ENCODE results near the gene ARHGEF39.
A peak's percentile ranks its signal among the peaks of the same experiment; 100 is the strongest.

The ARHGEF39 gene

DNA sequence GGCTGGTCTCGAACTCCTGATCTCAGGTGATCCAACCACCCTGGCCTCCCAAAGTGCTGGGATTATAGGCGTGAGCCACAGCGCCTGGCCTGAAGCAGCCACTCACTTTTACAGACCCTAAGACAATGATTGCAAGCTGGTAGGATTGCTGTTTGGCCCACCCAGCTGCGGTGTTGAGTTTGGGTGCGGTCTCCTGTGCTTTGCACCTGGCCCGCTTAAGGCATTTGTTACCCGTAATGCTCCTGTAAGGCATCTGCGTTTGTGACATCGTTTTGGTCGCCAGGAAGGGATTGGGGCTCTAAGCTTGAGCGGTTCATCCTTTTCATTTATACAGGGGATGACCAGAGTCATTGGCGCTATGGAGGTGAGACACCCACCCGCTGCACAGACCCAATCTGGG is 10.2 kb upstream of the ARHGEF39 start:
- no peak for DNase-seq (ENCODE audit: low spot score)

DNA sequence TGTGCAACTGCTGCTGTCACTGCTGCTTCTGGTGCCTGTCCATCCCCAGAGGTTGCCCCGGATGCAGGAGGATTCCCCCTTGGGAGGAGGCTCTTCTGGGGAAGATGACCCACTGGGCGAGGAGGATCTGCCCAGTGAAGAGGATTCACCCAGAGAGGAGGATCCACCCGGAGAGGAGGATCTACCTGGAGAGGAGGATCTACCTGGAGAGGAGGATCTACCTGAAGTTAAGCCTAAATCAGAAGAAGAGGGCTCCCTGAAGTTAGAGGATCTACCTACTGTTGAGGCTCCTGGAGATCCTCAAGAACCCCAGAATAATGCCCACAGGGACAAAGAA is 9.0 kb upstream of the ARHGEF39 start:
- DNase-seq (ENCODE audit: low spot score), result no peak

DNA sequence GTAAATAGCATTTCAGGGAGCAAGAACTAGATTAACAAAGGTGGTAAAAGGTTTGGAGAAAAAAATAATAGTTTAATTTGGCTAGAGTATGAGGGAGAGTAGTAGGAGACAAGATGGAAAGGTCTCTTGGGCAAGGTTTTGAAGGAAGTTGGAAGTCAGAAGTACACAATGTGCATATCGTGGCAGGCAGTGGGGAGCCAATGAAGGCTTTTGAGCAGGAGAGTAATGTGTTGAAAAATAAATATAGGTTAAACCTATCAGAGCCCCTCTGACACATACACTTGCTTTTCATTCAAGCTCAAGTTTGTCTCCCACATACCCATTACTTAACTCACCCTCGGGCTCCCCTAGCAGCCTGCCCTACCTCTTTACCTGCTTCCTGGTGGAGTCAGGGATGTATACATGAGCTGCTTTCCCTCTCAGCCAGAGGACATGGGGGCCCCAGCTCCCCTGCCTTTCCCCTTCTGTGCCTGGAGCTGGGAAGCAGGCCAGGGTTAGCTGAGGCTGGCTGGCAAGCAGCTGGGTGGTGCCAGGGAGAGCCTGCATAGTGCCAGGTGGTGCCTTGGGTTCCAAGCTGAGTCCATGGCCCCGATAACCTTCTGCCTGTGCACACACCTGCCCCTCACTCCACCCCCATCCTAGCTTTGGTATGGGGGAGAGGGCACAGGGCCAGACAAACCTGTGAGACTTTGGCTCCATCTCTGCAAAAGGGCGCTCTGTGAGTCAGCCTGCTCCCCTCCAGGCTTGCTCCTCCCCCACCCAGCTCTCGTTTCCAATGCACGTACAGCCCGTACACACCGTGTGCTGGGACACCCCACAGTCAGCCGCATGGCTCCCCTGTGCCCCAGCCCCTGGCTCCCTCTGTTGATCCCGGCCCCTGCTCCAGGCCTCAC is 8.4 kb upstream of the ARHGEF39 start, which contains the start of gene CA9:
Gene CA9, plus strand, starts transcription at position 797 of the 893 bp plus-strand sequence. Its CDS starts 32 bp downstream, at position 829.
- no peak for DNase-seq (ENCODE audit: low spot score)

DNA sequence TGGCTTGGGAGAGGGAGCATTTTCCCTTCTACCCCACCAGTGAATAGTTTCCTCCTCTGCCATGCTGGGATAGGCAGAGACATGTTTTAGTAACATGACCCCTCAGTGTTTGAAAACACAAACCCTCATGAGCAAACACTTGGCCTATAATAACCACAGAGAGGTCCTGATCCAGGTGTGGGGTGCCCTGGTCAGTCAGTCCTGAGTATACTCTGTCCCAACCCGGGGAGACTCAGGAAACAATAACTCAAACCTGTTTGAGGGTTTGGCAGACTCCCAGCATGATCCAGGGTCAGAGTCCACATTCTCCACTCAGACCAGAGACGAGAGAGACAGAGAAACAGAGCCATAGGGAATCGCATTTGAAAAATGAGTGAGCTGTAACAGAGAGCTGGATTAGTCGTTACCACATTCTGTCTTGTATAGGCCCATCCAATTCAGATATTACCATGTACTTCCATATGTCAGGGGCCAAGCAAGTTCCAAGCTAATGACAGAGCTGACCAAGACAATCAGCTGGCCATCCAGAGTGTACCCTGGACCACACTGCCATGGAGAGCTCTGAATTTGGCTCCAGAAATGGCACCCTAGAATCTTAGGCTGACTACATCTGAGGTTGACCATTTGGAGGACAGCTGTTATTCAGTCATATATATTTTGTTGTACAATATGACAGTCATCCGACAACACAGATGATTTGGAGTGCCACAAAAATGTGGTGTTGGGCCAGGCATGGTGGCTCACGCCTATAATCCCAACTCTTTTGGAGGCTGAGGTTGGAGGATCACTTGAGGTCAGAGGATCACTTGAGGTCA is 4.5 kb upstream of the ARHGEF39 start:
- no peak for DNase-seq (ENCODE audit: low spot score)

DNA sequence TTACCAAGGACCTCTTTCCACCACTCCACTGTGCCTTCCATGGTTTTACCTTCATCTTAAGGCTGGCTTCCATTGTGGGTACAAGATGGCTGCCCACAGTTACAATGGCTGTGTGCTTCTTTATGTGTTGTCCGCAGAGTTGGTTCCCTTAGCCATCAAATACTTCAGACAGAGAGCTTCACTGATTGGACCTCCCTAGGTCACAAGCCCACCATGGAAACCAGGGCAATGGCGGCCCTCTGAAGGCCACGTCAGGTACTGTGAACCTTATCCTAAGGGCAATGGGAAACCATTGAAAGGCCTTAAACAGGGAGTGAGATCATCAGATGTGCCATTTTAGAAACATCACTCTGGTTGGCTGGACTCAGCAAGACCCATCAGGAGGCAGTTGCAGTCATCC is 2.9 kb upstream of the ARHGEF39 start:
- no peak for DNase-seq (ENCODE audit: low spot score)

DNA sequence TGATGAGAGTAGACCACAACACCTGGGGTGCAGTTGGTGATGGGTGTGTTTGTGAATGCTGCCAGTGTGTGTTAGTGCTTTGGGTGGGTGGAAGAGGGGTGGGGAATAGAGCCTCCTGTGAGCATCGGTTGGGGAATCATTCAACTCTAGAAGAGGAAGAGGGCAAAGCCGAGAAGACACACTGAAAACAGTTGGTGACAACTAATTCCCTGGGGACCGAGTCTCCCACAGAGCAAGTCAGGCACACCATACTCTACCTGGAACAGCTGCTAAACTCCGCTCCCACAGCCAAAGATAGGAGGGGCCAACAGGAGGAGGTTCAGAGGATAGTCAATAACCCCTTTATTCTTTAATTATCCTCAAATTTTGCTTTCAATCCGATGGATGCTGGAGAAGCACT is 1.6 kb upstream of the ARHGEF39 start:
- no peak for DNase-seq (ENCODE audit: low spot score)

DNA sequence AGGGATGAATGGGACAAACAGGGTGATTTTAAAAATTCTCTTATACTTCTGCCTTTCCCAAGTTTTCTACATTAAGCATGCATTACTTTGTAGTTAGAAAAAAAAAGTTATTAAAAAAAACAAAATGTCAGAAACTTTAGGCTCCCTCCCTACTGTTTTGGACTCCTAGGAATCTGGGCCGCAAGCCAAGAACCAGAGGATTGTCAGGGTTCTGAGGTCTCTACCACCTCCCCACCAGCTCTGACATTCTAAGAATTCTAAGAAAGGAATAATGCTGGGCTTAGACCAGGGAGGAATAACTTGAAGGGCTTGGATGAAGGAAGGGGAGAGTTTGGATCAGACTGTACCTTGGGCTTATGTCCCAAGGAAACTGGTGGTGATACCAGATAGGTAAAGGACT is 1.1 kb upstream of the ARHGEF39 start:
- no peak for DNase-seq (ENCODE audit: low spot score)

DNA sequence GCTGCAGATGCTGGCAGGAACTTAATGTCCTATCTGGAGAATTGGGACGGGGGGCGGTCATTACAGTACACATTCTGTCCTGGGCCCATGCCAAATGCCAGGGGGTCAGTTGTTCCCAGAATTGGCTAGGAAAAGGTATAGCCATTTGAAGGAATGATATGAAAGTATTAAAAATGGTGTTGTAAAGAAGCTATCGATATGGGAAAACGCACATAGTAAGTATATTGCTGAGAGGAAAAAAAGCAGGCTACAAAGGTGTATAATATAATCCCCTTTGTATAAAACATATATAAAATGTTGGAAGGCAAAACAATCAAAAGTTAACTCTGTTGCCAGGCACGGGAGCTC is 450 bp upstream of the ARHGEF39 start:
- no peak for DNase-seq (ENCODE audit: low spot score)

DNA sequence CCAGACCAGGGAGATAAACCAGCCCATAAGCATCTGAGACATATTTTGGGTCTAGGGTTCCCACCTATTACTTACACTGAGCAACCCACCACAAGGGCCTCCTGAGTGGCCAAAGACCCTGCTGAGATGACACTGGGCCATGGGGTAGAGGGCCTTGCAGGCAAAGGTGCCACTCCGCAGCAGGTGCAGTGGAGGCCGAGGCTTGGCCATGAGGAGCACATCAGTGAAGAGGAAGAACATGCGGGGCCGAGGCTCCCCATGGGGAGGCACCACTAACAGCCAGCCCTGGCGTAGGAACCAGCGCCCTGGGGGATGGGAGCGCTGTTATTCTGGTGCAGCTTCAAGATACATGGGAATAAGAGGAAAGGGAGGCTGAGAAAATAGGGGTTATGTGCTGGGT is 2.6 kb downstream of the ARHGEF39 start:
- DNase-seq (ENCODE audit: low spot score), result no peak

DNA sequence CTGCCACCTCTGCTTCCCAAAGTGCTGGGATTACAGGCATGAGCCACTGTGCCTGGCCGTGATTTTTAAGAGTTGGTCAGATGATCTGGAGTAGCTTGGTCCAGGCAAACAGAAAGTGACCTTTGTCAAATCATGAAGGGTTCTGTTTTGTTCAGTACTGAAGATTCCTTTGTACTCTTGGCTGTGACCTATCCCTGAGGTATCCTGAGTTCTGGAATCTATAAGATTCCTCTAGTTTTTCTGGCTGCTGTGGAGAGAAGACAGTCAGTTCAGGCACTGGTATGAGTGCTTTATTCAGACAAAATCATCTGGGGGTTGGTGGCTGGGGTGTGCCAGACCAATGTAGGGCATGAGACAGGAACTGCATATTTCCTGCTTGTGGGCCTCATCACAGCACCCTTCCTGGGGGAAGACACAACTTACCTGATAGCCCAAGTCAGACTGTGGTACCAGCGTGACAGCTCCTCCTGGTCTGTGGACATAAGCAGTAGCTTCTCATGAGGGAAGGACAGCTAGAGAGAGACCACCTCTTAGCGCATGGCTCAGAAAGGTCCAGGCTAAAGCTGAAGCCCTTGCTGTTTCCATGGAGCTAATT is 3.1 kb downstream of the ARHGEF39 start:
- no peak for DNase-seq (ENCODE audit: low spot score)

DNA sequence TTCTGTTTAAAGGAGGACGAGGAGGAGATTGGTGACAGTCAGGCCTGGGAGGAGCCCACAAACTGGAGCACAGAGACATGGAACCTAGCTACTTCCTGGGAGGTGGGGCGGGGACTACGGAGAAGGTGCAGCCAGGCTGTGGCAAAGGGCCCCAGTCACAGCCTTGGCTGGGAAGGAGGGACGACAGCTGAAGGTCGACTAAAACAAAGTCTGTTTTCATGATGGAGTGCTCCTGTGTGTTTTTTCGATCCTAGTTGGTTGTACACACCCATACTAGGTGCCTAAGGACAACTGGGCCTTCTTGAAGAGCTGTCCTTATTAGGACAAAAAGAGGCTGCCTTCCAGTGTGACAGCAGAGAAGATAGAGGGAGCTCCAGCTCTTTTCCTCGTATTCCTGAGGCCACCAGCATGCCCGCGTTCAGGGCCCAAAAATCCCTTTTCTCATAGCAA is 4.0 kb downstream of the ARHGEF39 start:
- DNase-seq (ENCODE audit: low spot score), result no peak

DNA sequence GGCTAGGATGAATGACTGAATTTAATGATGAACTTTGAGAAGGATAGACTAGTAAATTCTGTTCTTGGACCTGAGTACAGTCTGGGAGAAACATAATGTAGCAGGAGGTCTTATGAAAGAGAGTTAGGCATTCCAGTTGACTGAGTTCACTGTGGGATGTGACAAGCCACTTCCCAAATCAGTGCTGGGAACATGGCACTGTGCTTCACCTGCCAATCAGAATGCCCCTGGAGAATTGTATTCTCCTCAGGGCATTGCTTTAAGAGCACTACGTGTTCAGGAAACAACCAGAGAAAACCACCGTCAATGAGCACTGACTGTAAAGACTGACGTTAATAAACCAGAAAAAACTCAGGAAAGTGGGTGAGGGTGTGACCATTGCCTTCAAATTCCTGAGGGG is 5.7 kb downstream of the ARHGEF39 start:
- DNase-seq (ENCODE audit: low spot score), result no peak

DNA sequence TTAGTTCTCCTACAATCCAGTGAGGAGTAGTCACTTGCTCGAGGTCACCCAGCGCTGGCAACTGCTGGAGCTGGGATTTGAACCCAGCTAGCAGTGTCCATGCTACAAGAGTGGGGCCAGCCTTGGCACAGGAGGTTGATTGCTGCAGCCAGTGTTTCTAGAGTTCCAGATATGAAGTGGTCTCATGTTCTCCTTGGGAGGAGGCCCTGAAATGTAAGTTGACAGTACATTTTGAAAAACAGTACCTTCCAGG is 6.1 kb downstream of the ARHGEF39 start:
- peak; percentile 28 for DNase-seq (ENCODE audit: low spot score)

DNA sequence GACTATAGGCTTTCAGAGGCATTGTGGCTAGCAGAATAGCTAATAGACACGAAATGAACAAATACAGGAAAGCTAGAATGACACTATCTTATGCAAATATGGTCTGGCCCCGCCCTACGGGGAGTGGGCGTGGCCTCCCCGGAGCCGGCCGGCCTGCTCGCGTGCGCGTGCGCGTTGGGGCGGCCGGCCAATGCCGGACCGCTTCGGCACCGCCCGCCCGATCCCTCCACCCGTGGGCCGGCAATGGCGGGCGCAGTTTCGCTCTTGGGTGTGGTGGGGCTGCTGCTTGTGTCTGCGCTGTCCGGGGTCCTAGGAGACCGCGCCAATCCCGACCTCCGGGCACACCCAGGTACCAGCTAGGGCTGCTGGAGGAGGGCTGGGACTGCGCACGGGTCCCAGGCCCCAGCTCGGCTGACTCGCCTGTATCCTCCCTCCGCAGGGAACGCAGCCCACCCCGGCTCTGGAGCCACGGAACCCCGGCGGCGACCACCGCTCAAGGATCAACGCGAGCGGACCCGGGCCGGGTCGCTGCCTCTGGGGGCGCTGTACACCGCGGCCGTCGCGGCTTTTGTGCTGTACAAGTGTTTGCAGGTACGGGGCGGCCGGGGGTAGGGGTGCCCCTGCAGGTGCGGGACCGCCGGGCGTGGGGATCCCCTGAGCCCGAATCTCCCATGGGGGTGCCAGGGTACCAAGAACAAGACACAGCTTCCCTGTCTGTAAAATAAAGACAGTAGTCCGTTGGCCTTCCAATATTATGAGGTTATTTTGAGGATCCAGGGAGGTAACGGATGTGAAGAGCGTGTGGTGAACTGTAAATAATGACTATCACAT is 6.6 kb downstream of the ARHGEF39 start, which contains the start of gene CCDC107:
Gene CCDC107, plus strand, starts transcription at position 156 of the 831 bp plus-strand sequence. Its CDS starts 88 bp downstream, at position 244.
- peak; percentile 81 for DNase-seq (ENCODE audit: low spot score)

DNA sequence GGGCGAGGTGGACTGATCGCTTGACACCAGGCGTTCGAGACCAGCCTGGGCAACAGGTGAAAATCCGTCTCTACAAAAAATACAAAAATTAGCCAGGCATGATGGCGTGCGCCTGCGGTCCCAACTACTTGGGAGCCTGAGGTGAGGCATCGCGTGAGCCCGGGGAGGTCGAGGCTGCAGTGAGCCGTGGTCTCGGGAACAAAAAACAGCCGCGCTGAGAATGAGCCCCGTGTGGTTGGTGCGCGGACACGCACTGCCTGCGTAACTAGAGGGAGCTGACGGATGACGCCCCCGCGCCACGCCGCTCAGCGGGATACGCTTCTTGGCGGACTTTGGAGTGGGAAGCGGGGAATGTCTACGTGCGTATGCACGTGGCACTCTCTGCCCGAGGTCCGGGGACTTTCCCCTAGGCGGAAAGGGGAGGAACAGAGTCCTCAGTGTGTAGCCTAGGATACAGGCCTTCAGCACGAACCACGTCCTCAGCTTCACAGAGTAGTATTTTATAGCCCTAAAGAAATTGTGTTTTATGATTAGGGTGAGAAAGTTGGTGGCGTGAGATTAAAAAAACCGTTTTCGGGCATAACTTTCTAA is 7.4 kb downstream of the ARHGEF39 start, which contains the start of gene RMRP:
Gene RMRP, minus strand, starts transcription at position 474 of the 591 bp plus-strand sequence.
- DNase-seq (ENCODE audit: low spot score), result peak; percentile 98

DNA sequence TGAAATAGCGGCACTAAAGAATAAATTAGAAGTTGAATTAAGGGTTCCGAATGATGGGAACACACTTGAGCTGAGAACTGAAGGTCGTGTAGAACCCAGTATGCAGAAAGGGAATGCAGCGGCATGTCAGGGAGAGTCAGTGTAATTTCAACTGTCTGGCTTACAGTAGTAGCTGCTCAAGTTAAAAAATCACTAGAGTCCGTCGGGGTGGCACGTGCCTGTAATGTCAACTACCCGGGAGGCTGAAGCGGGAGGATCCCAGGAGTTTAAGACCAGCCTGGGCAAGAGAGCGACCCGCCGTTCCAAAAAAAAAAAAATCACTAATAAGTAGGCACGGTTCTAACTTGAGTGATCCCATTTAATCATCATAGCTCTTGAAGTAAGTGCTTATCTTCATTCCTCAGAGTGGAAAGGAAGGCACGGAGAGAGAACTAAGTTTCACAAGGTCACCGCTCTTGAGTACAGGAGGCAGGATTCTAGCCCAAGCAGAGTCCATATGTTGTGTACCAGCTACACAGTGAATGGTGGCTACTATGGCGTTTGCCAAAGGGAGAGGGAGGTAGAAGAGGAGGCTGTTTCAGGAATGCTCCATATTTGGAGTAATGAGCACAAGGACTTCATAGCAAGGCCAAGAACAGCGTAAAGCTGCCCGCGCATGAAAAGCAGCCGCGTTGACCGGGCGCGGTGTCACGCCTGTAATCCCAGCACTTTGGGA is 8.0 kb downstream of the ARHGEF39 start:
- DNase-seq (ENCODE audit: low spot score), result no peak

DNA sequence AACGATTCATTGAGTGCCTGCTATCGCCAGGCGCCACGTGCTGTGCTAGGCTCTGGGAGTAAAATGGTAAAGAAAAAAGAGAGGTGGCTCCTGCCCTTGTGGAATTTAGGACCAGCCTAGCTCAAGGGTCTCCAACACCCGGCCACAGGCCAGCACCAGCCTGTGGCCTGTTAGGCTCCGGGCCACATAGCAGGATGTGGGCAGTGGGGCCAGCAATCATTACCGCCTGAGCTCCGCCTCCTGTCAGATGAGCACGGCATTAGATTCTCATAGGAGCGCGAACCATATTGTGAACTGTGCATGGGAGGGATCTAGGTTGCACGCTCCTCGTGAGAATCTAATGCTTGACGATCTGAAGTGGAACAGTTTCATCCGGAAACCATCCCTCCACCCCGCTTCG is 8.6 kb downstream of the ARHGEF39 start:
- DNase-seq (ENCODE audit: low spot score), result no peak

DNA sequence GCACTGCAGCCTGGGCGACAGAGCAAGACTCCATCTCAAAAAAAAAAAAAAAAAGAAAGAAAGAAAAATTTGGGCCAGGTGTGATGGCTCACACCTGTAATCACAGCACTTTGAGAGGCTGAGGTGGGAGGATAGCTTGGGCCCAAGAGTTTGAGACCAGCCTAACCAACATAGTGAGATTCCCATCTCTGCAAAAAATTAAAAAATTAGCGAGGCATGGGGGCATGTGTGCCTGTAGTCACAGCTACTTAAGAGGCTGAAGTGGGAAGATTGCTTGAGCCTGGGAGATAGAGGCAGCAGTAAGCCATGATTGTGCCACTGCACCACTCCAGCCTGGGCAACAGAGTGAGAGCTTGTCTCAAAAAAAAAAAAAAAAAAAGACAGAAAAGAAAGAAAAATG is 11.4 kb downstream of the ARHGEF39 start:
- DNase-seq (ENCODE audit: low spot score), result no peak

DNA sequence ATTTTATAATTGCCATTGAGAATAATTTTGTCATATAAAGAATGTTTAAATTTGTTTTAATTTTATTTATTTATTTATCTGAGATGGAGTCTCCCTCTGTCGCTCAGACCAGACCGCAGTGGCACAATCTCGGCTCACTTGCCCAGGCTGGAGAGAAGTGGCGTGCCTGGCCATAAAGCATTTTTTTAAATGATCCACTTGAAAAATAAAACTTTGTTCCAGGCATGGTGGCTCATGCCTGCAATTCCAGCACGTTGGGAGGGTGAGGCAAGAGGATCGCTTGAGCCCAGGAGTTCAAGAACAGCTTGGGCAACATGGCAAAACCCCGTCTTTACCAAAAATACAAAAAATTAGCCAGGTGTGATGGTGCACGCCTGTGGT is 12.2 kb downstream of the ARHGEF39 start:
- DNase-seq (ENCODE audit: low spot score), result no peak

DNA sequence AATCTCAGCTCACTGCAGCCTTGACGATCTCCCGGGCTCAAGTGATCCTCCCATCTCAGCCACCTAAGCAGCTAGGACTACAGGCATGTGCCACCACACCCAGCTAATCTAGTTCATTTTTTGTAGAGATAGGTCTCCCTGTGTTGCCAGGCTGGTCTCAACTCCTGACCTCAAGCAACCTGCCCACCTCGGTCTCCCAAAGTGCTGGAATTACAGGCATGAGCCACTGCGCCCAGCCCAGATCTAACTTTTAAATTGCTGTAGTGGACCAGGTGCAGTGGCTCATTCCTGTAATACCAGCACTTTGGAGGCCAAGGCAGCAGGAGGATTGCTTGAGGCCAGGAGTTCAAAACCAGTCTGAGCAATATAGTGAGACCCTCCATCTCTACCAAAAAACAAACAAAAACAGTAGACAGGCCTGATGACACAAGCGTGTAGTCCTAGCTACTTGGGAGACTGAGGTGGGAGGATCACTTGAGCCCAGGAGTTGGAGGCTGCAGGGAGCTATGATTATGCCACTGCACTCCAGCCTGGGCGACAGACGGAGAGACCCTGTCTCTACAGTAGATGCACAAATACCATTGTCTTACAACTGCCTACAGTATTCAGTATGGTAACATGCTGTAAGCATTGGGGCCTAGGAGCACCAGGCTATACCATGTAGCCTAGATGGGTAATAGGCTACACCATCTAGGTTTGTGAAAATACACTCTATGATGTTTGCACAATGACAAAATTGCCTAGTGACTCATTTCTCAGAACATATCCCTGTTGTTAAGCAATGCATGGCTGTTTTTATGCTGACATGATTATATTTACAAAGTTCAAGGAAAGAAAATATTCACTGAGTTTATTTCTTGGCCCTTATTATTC is 12.8 kb downstream of the ARHGEF39 start:
- DNase-seq (ENCODE audit: low spot score), result no peak

Data from activated CD4-positive, alpha-beta T cell treated with anti-CD3 and anti-CD28 coated beads, Interleukin-2, Interleukin-4, amounts not matched to agents 100 ng/mL and 50 ng/mL, durations not matched to agents 16 hours and 8 hours (primary cell).